Heart left ventricle (tissue), 13 donors: ENCODE data around the gene SEC14L6.

Experiments used
- POLR2A ChIP-seq, 2 donors: fragments of 450-650 bp; IDR thresholded peaks; one replicate each; pipeline ENCODE4 v1.6.1; 2017; ENCODE audit warnings: antibody characterized with exemption in 2 of 2, mild to moderate bottlenecking in 2 of 2, moderate library complexity in 2 of 2
- TF ChIP-seq, protein P1 (sequence below), 12 donors: fragments of 200-600 bp; sonication (generic) in 4 of 12; IDR thresholded peaks; one replicate each; pipeline versions ENCODE4 v1.5.0 to v1.8.0; 2018 to 2022; ENCODE audit warnings: antibody characterized with exemption in 12 of 12, mild to moderate bottlenecking in 5 of 12
- donor health status: ischemic (EF 13 %, LVEDD 7.1; RV severe dilation, severe dysfunction).
- donor health status: DM: no; HTN: yes; CAD: no.
- donor health status: DM: no; HTN: no; CAD: no.
- donor health status: ischemic (EF 25% LVEDD 6.9; RV normal size, moderate dysfunction).
- donor health status: ischemic (EF 25% LVEDD 5.7; RV mildly dilated, moderate dysfunction).
- donor health status: ischemic (EF 35%, LVEDD 5.7; RV mildly dilated, moderate dysfunction).
- donor health status: nonischemic (EF 11% LVEDD 7.7; RV severe dilation, severe dysfunction).
- donor health status: DM: yes; HTN: yes; CAD: no.
- donor health status: PGD.
- donor health status: ischemic (EF 29% LVEDD 5.4; RV normal size, mild dysfunction).
- donor health status: nonischemic (EF 23%, LVEDD 6.1; RV moderate dilation, normal function).

DNA sequence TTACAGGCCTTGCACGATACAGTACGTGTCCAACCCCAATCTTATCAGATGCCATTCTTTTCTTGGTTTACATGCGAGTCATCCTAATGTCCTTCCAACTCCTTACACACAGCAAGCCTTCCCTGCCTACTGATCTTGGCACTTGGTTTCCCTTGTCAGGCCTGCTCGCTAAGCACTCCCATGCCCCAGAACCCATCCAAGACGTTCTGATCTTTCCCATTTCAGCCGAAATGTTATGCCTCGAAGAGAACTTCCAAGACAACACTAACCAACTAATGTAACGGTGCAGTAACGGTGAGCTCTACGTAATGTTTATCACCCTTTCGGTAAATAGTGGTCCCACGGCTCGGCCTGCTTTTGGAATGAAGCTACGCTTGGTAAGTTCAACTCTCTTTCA is 44.6 kb upstream of the SEC14L6 start:
- TF ChIP-seq, protein P1, sequence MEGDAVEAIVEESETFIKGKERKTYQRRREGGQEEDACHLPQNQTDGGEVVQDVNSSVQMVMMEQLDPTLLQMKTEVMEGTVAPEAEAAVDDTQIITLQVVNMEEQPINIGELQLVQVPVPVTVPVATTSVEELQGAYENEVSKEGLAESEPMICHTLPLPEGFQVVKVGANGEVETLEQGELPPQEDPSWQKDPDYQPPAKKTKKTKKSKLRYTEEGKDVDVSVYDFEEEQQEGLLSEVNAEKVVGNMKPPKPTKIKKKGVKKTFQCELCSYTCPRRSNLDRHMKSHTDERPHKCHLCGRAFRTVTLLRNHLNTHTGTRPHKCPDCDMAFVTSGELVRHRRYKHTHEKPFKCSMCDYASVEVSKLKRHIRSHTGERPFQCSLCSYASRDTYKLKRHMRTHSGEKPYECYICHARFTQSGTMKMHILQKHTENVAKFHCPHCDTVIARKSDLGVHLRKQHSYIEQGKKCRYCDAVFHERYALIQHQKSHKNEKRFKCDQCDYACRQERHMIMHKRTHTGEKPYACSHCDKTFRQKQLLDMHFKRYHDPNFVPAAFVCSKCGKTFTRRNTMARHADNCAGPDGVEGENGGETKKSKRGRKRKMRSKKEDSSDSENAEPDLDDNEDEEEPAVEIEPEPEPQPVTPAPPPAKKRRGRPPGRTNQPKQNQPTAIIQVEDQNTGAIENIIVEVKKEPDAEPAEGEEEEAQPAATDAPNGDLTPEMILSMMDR (IDR thresholded peaks at IDR 0.05), result no peak
- no peak for TF ChIP-seq POLR2A (IDR thresholded peaks at IDR 0.05)
